NCI-H187 (cell line): Measurements from ENCODE around the gene SIN3A.
"Not testable (repeated sequence)": the region's sequence is repeated elsewhere in the genome, so short reads cannot be mapped to it uniquely, and the experiment has no call there.

Source experiments
- DNase-seq, 2 experiments: peaks; one replicate each; lab custom pipeline; 2025; lab: John Stamatoyannopoulos, UW

SIN3A gene

DNA sequence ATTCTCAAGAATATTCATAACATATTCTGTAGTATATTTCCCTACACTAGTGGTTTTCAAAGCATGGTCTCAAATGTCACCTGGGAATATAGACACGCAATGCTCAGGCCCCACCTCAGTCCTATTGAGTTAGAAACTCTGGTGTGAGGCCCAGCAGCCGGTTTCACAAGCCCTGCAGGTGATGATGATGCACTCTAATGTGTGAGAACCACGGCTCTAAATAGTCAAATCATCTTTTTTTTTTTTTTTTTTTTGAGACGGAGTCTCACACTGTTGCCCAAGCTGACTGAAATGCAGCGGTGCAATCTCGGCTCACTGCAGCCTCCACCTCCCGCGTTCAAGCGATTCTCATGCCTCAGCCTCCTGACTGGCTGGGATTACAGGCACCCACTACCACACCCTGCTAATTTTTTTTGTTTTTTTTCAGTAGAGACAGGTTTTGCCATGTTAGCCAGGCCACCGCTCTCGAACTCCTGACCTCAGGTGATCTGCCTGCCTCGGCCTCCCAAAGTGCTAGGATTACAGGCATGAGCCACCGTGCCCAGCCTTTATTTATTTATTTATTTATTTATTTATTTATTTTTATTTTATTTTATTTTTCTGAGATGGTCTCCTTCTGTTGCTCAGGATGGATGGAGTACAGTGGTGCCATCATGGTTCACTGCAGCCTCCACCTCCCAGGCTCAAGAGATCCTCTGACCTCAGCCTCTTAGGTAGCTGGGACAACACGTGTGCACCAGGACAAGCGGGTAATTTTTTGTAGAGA lies 117.7 kb downstream of the SIN3A start:
- DNase-seq, result not testable (repeated sequence)

DNA sequence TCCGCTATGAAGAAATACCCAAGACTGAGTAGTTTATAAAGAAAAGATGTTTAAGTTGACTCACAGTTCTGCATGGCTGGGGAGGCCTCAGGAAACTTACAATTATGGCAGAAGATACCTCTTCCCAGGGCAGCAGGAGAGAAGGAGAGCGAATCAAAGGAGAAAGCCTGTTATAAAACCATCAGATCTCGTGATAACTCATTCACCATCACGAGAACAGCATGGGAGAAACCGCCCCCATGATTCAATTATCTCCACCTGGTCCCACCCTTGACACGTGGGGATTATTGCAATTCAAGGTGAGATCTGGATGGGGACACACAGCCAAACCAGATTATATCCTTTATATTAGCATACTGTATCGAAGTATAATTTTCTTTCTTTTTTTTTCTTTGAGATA lies 119.4 kb downstream of the SIN3A start:
- not testable (repeated sequence) for DNase-seq

GRCh38 chr15:75329571-75329970 lies 121.9 kb downstream of the SIN3A start:
- DNase-seq, result no peak

- DNase-seq, result no peak
Measured at GRCh38 chr15:75328493-75329314, 122.8 kb downstream of the SIN3A start.

- no peak for DNase-seq
Measured at GRCh38 chr15:75327491-75327890, 124.0 kb downstream of the SIN3A start.

GRCh38 chr15:75327005-75327404 lies 124.5 kb downstream of the SIN3A start:
- no peak for DNase-seq

GRCh38 chr15:75325922-75326321 lies 125.6 kb downstream of the SIN3A start:
- no peak for DNase-seq

DNA sequence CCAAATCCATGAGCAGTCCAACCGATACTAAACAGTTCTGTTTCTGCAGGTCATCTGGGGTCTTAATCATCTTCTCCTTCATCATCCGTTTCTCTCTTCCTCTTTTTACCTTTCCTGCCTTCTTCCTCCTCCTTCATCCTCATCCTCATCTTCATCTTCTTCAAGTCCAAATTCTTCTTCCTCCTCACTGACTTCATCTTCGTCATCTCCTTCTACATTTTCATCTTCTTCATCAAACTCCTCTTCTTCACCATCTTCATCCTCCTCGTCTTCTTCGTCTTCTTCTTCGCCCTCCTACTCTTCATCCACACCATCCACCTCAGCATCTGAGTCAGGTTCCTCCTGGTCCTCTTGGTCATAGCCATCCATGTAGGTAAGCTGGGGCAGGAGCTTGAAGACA lies 129.8 kb downstream of the SIN3A start:
- no peak for DNase-seq
